ENCODE results near the gene ALPK1. TPM values are rescaled to one million over a fixed set of nuclear protein-coding genes. Genes with fewer than 3 reads are reported as not detected.

ALPK1 gene
- total RNA-seq, 4 donors from 2014 or later, result 6.9 to 42.2 (median 22.9) TPM

DNA sequence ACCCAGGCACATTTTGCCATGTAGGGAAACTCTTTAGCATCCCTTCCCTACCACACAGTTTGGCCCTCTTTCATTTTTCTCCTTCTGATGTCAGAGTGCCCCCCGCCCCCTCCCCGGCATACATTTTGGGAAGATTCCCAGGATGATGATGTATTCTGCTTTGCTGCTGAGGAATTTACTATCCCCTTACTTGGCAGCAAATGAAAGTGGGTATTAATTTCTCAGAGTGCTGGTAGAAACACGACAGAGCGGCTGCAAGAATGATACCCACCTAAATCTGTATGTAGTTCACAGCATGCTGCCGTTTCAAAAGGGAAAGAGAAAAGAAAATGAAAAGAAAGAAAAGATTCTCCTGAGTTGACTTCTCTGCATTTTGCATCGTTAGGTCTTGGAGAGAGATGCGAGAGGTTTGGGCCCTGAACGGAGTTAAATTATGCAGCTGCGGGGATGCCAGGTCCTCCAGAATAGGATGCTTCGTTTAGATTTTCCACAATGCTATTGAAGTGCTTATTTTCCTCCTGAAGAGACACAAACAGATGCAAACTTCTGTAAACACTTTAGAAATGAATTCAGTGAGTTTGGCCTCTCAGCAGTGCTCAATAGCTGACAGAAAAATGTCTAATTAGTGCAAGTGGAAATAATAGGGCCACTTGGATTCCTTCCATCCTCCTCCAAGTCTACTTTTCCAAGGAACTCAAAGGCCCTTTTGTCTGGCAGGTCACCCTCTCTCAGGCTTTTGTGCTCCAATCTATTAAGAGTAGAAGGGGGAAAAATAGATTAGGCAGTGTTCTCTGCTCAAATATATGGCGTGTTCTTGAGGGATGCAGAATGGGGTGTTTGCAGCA is 106.2 kb downstream of the ALPK1 start:
- Histone ChIP-seq H3K9me3 (no peaks in the 10 kb centered on the region), H3K27me3 (no peaks in the 10 kb centered on the region), H3K27ac (no peak overlapping the region), H3K4me3 (no peak overlapping the region), H3K4me1 (no peaks in the 10 kb centered on the region), H3K36me3 (no peaks in the 10 kb centered on the region)
- intact Hi-C loops (cut with DNase I; ENCODE audit: low total_unique reads), result no loop called here
- no peak for TF ChIP-seq POLR2A (IDR thresholded peaks at IDR 0.05)
- TF ChIP-seq, protein P1, sequence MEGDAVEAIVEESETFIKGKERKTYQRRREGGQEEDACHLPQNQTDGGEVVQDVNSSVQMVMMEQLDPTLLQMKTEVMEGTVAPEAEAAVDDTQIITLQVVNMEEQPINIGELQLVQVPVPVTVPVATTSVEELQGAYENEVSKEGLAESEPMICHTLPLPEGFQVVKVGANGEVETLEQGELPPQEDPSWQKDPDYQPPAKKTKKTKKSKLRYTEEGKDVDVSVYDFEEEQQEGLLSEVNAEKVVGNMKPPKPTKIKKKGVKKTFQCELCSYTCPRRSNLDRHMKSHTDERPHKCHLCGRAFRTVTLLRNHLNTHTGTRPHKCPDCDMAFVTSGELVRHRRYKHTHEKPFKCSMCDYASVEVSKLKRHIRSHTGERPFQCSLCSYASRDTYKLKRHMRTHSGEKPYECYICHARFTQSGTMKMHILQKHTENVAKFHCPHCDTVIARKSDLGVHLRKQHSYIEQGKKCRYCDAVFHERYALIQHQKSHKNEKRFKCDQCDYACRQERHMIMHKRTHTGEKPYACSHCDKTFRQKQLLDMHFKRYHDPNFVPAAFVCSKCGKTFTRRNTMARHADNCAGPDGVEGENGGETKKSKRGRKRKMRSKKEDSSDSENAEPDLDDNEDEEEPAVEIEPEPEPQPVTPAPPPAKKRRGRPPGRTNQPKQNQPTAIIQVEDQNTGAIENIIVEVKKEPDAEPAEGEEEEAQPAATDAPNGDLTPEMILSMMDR (IDR thresholded peaks at IDR 0.05), result no peak
- no peak for DNase-seq

DNA sequence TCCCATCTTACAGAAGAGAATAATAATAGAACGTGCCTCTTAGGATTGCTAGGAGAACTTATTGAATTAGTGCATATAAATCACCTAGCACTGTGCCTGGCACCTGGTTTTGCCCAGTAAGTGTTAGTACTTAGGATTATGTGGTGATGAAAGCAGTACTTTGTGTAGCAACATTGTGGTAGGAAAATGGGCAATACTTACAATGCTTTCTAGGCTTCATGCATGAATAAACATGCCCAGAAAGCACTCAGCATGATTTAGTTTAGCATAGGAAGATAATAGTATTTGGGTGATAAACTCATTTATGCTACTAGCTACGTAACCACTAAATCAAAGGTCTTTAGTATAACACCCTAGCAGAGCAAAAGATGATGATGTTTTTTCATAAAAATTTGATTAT is 113.2 kb downstream of the ALPK1 start:
- H3K4me1 ChIP-seq, result no peaks in the 10 kb centered on the region
- TF ChIP-seq POLR2A (IDR thresholded peaks at IDR 0.05), result no peak
- TF ChIP-seq, protein P1 (IDR thresholded peaks at IDR 0.05), result no peak
- H3K4me3 ChIP-seq, result no peak overlapping the region
- intact Hi-C loops (cut with DNase I; ENCODE audit: low total_unique reads), result no loop called here
- no peak overlapping the region for H3K27ac ChIP-seq
- no peaks in the 10 kb centered on the region for H3K27me3 ChIP-seq
- H3K9me3 ChIP-seq, result no peaks in the 10 kb centered on the region
- no peak for DNase-seq
- no peaks in the 10 kb centered on the region for H3K36me3 ChIP-seq

DNA sequence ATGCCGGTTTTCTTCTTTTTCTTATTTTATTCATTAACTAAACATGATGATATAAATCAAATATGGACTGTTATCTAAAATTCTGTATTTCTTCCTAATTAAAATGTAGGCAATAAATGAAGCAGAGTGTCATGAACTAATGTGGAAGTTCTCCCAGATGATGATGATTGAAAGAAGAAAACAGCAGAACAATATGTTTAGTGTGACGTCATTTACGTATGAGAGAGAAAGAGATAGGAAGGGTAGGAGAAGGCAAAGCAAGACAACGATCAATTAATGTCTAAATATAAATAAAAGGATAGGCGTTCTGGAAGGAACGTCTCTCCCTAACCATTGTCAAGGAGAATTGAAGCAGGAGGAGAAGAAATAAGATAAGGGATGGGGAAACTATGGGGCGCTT is 113.6 kb downstream of the ALPK1 start:
- DNase-seq, result no peak
- intact Hi-C loops (cut with DNase I; ENCODE audit: low total_unique reads), result no loop called here
- no peak for TF ChIP-seq POLR2A (IDR thresholded peaks at IDR 0.05)
- TF ChIP-seq, protein P1 (IDR thresholded peaks at IDR 0.05), result no peak

DNA sequence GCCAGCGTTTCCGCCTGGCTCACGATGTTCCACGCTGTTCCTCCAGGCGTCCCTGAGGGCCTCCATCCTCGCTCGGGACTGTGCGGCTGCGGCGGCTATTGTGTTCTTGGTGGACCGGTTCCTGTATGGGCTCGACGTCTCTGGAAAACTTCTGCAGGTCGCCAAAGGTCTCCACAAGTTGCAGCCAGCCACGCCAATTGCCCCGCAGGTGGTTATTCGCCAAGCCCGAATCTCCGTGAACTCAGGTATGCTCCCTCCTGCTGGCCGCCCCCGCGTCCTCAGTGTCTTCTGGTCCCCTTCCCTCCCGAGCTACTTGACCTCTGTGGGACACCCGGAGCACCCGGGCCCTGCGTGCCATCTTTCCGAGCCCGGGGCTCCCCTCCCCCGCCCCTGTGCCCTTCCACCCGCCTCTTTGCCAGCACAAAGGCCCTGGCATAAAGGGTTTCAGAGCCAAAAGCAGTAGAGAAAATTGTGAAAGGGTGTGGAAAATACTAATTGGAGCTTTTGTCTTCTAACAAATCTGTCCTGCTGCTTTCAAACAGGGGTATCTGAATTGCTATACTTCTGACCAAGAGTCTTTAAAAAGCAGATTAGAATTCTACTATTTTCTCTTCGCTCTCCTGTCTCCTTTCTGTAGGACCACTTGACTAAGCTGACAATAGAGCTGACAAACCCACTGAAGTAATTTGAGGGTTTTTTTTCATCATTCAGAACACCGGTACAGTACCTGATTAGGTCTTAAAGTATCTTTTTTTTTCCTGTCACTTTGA is 114.8 kb downstream of the ALPK1 start:
- DNase-seq, result no peak
- H3K36me3 ChIP-seq, result no peaks in the 10 kb centered on the region
- intact Hi-C loops (cut with DNase I; ENCODE audit: low total_unique reads), result no loop called here
- no peak overlapping the region for H3K4me3 ChIP-seq
- TF ChIP-seq, protein P1 (IDR thresholded peaks at IDR 0.05), result no peak
- TF ChIP-seq POLR2A (IDR thresholded peaks at IDR 0.05), result no peak
- H3K4me1 ChIP-seq, result no peaks in the 10 kb centered on the region
- no peak overlapping the region for H3K27ac ChIP-seq
- H3K27me3 ChIP-seq, result no peaks in the 10 kb centered on the region
- no peaks in the 10 kb centered on the region for H3K9me3 ChIP-seq

More for the DNA sequence above, 113.6 kb downstream of the ALPK1 start:
- Histone ChIP-seq H3K9me3 (no peaks in the 10 kb centered on the region), H3K27ac (no peak overlapping the region), H3K27me3 (no peaks in the 10 kb centered on the region), H3K36me3 (no peaks in the 10 kb centered on the region), H3K4me3 (no peak overlapping the region), H3K4me1 (no peaks in the 10 kb centered on the region)

DNA sequence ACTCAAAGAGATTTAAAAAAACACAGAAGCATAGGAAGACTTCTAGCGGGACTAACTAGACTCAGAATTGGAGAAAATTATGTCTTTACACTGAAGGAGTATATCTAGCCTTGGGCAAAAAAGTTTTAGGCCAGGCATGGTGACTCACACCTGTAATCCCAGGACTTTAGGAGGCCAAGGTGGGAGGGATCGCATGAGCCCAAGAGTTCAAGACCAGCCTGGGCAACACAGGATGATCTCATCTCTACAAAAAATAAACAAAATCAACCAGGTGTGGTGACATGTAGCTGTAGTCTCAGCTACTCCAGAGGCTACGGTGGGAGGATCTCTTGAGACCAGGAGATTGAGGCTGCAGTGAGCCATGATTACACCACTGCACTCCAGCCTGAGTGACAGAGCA is 119.3 kb downstream of the ALPK1 start:
- TF ChIP-seq POLR2A (IDR thresholded peaks at IDR 0.05), result no peak
- TF ChIP-seq, protein P1 (IDR thresholded peaks at IDR 0.05), result no peak
- intact Hi-C loops (cut with DNase I; ENCODE audit: low total_unique reads), result no loop called here
- no peak for DNase-seq
- Histone ChIP-seq H3K27me3 (no peaks in the 10 kb centered on the region), H3K27ac (no peak overlapping the region), H3K4me1 (no peaks in the 10 kb centered on the region), H3K36me3 (no peaks in the 10 kb centered on the region), H3K9me3 (no peaks in the 10 kb centered on the region), H3K4me3 (no peak overlapping the region)

Measured in uterus (tissue), 4 donors.